GM19023 (cell line): ENCODE data around the gene TCF7L1.
"Not testable (repeated sequence)": the region's sequence is repeated elsewhere in the genome, so short reads cannot be mapped to it uniquely, and the experiment has no call there.

Source experiments
- ATAC-seq: cut with Tn5 transposase; IDR thresholded peaks from one replicate; pipeline ENCODE4 v1.9.1; 2021; ENCODE audit warnings: mild to moderate bottlenecking, moderate library complexity; ENCODE audit not compliant: unreplicated experiment

The TCF7L1 gene, protein sequence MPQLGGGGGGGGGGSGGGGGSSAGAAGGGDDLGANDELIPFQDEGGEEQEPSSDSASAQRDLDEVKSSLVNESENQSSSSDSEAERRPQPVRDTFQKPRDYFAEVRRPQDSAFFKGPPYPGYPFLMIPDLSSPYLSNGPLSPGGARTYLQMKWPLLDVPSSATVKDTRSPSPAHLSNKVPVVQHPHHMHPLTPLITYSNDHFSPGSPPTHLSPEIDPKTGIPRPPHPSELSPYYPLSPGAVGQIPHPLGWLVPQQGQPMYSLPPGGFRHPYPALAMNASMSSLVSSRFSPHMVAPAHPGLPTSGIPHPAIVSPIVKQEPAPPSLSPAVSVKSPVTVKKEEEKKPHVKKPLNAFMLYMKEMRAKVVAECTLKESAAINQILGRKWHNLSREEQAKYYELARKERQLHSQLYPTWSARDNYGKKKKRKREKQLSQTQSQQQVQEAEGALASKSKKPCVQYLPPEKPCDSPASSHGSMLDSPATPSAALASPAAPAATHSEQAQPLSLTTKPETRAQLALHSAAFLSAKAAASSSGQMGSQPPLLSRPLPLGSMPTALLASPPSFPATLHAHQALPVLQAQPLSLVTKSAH

DNA sequence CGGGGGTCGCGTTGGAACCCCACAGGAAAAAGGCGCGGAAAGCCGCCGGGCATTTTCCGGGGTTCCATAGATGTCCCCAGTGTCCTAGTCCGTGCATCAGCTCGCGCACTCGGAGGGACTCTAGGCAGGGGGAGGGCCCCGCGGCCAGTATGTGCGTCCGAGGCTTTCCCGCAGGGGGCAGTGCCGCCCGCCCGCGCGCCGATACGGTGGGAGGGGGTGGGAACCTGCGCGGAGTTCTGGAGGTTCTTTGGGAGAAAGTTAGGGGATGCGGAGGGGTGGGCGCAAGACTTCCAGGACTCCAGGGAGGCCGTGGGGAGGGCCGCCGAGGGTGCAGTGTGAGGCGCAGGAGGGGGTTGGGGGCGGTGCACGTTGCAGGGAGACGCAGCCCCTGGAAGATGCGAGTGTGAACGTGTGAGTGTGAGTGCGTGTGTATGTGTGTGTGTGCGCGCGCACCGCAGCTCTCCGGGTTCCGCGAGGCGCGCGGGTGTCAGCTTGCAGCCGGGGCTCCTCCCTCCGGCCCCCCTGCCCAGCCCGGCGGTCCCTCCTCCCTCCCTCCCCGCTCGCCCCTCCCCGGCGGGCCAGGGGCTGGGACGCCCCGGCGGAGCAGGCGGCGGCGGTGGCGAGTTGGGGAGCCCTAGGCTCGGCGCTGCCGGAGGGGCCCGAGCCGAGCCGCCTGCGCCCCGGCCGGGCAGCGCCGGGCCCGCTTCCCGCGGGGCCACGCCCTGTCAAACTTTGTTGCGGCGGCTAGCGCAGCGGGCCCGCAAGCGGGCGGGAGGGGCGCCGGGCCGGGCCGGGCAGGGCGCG lies at the start of gene TCF7L1:
TCF7L1 (plus strand) TSS at position 559 of the 804 bp plus-strand sequence. CDS start 293 bp downstream, outside the sequence.
- peak; percentile 47 for ATAC-seq

DNA sequence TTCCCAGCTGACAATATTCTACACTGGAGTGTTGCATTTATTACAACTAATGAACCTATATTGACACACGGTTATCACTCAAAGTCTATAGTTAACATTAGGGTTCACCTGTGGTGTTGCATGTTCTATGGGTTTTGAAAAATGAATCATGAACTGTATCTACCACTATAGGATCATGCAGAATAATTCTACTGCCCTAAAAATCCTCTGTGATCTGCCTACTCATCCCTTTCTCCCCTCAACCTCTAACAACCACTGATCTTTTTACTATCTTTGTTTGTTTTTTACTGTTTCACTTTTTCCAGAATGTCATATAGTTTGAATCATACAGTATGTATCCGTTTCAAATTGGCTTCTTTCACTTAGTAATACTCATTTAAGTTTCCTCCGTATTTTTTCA lies 47.6 kb upstream of the TCF7L1 start:
- ATAC-seq = no peak

- no peak for ATAC-seq
These were observed 45.7 kb upstream of the TCF7L1 start for GRCh38 chr2:85087541-85087940.

DNA sequence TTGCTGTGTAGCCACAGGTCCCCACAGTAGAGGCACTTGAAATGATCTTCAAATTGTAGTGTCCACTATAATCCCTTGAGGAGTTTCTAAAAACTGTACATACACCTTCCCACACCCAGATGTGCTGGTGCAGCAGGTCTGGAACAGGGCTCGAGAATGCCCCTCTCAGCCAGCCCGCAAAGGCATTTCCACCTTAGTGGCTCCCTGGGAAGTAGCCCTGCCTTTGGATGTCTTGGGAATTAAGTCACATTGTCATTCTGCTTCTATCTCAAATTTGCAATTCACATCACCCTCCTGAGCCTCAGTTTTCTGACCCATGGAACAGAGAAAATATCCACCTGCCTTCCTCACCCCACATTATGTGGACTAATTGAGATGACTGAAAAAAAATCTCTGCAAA lies 44.3 kb upstream of the TCF7L1 start:
- ATAC-seq = no peak

DNA sequence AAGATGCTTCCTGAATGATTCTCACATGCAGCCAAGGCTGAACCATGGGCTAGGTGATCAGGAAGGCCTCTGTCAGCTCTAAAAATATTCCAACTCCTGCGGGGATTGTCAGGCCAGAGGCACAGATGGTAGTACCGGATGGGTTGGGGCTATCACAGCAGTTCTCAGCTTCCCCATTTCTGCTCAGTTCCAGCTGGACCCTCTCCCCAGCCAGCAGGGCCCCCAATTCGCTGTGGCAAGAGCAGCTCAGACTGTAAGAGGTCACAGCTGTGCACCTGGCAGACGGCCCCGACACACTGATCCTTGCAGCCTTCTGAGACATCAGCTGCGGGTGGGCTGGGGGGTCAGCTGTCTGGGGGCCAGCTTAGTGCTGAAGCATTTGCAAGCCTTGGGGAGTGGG lies 43.6 kb upstream of the TCF7L1 start:
- no peak for ATAC-seq

DNA sequence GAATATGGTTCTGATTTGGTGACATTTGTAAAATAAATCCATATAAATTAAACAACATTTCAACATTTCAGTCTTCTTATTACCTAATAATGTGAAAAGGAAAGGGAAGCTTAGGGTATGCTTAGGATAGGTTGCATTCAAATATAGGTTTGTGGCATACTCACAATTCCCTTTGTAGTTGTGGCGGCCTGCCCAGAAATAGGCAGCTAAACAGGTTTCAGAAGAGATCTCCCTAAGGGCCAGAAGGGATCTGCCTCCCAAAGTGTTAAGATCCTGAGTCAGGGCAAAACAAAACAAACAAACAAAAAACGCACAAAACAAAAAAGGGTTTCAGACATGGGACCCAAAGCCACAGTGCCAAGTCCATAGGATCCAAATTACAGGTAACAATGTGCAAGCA lies 41.4 kb upstream of the TCF7L1 start:
- no peak for ATAC-seq

DNA sequence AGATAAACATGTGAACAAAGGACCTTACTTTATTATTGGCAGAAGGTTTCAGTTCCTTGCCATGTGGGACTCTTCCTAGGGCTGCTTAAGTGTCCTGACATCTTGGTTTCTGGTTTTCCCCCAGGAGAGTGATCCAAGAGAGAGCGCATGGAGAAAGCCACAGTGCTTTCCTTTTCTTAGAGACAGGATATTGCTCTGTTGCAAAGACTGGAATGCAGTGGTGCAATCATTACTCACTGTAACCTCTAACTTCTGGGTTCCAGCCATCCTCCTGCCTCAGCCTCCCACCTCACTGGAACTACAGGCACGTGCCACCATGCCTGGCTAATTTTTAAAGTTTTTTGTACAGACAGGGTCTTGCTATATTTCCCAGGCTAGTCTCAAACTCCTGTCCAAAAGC lies 38.1 kb upstream of the TCF7L1 start:
- no peak for ATAC-seq

- no peak for ATAC-seq
These were observed 36.6 kb upstream of the TCF7L1 start for GRCh38 chr2:85096616-85097015.

DNA sequence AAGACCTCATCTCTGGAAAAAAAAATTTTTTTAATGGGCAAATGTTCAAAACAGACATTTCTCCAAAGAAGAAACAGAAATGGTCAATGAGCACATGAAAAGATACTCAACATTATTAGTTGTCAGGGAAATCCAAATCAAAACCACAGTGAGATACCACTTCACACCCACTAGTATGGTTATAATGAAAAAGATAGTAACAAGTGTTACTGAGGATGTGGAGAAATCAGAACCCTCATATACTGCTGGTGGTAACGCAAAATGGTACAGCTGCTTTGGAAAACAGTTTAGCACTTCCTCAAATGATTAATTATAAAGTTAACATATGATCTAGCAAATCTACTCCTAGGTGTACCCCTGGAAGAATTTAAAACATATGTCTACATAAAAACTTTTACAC lies 29.0 kb upstream of the TCF7L1 start:
- ATAC-seq = no peak

- ATAC-seq = no peak
These were observed 26.6 kb upstream of the TCF7L1 start for GRCh38 chr2:85106489-85107180.

- no peak for ATAC-seq
These were observed 22.1 kb upstream of the TCF7L1 start for GRCh38 chr2:85110991-85111560.

DNA sequence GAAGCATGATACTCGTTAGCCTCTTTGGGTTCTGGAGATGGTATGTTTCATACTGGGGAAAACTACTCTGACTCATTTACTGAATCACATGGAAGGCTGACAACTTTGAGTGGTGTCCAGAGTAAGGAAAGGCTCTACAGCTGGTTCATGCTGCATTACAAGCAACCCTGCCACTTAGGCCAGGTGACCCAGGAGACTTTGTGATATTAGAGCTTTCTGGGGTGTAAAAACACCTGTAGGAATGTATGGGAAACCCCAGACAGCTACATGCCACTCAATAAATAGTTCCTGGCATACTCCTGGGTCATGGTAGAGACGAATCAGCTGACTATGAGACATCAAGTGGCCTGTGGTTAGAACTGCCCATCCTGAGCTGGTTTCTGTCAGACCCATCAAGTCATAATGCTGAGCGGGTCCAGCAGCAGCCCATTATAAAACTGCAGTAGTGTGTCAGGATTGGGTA lies 21.3 kb upstream of the TCF7L1 start:
- ATAC-seq = no peak

DNA sequence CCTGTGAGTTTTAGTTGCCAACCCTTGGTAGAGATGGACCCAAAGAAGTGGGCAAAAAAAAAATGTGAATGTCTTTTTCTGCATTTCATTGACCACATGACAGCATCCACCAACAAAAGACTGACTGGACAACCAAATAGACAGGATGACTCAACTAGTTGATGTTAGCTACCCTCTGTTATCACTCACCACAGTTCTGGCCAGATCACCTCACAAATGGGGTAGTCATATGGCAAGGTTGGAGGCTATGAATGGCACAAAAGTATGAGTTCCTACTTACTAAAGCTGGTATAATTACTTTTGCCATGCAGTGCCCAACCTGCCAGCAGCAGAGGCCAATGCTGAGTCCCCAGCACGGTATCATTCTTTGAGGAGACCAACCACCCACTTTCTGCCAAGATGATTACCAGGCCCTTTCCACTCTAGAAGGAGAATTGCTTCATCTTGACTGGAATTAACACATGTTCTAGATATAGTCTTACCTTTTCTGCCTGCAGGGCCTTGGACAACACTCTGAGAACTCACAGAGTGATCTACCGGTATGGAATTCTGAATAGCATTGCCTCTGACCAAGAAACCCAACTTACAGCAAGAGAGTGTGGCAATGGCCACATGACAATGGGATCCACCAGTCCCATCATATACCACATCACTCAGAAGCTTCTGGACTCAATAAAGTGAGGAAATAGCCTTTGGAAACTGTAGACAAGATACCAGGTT lies 20.1 kb upstream of the TCF7L1 start:
- ATAC-seq = no peak

DNA sequence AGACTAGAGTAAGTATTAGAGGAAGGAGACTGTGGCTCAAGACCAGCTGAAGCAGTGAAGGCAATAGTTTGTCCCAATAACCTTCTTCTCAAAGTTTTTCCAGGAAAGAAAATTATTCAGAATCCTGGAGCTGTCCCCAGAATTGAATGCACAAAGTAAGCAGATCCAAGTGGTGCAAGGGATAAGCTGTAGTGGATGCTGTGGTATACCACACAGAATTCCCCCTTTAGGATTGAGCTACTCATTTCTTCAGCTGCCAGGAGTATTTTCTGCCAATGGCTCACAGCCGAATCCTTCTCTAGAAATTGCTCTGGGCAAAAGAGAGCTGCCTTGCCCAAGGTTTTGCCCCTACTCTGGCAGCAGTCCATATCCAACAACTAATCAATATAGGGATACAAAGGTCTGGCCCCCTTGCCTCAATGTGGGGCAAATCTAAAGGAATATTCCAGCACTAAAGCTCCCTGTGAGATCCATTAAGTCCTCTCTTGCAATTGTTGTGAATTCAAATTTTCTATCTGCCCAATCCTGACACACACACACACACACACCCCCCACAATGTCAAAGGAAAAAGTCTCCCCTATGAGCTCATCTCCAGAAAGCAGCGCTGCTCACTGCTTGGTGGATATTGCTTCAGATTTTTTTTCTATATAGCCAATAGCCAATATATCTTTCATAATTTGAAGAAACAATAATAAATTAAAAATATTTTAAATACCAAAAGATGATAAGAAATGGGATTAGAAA lies 18.4 kb upstream of the TCF7L1 start:
- no peak for ATAC-seq

DNA sequence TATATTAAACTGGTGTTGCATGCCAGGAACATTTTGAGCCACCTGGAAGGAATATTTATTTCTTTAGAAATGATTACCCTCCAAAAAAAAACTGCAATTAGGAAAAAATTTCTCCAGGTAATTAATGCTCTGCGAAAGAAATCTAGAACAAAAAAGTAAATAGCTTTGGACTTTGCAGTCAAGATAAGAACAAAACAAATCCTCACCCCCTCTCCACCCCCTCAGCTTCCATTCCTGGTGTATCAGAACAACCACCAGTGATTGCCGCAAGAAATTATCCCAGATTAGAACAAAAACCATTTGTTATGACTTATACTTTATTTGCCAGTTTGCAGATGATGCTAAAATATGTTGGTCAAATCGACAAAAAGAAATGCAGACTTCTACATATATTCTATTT lies 17.0 kb upstream of the TCF7L1 start:
- ATAC-seq = no peak

- no peak for ATAC-seq
These were observed 13.3 kb upstream of the TCF7L1 start for GRCh38 chr2:85119900-85120299.

DNA sequence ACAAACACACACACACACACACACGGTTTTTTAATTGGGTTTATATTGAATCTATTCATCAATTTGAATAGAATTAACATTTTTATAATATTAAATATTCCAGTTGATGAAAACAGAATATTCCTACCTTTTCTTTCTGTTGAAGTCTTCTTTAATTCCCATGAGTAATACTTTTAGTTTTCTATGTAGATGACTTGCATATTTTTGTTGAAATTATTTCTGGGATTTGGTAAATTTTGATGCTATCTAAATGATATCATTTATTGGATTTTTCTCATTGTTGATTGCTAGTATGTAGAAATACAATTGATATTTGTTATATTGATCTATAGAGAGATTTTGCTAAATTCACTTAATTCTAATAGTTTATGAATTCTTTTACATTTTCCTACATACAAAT lies 12.8 kb upstream of the TCF7L1 start:
- ATAC-seq = no peak

DNA sequence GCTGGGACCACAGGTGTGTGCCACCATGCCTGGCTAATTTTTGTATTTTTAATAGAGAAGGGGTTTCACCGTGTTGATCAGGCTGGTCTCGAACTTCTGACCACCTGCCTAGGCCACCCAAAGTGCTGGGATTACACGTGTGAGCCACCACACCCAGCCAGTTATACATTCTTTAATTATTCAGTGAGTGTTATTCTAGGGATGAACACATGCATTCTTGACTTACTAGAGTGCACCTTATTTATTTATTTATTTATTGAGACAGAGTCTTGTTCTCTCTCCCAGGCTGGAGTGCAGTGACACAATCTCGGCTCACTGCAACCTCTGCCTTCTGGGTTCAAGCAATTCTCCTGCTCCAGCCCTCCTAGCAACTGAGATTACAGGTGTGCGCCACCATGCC lies 6.7 kb upstream of the TCF7L1 start:
- ATAC-seq = not testable (repeated sequence)

- ATAC-seq = no peak
These were observed 3.3 kb upstream of the TCF7L1 start for GRCh38 chr2:85129861-85130260.
